Anterior cingulate cortex (tissue), 58 donors: ENCODE data around the gene TBC1D22A.
"Not testable (repeated sequence)": the region's sequence is repeated elsewhere in the genome, so short reads cannot be mapped to it uniquely, and the experiment has no call there.

Experiments
- DNase-seq, 58 donors: peaks; one replicate each; lab custom pipeline; 2025; lab: John Stamatoyannopoulos, UW

TBC1D22A gene

DNA sequence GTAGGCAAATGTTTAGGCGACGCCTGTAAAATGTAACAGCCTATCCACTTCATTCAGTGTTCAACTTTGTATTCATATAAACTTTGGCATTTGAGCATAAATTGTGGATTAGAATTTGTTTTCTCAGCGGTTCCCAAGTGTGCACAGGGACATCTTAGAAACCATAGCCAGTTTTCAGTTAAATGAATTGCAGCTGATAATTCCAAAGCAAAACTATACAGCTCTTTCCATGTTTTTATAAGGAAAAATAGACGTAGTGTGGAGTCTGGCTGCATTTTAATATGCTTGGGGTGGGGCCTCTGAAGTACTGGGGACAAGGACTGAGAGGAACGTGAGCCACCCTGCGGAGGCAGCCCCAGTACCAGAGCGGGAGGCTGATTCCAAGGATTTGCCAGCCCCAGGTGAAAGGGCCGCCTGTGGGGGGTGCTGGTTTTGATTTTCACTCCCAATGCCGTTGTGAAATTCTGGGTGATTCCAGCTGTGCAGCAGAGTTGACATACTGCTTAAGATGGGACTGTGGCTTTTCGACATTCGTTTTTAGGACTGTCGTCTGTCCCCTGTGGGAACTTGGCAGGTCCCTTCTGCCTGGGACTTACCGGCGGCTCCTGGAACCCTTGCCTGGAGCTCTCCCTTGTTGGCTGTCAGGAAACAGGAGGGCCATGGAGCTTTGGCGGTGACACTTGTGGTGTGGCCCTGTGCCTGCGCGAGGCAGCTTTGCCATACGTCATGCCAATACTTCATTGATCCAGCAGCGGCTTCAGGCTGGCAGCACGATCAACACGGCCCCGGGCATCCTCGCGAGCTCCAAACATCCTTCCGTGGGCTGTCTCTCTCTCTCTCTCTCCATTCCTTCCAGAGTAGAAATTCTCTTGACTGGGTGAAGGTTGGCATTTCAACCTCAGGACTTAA, 370.9 kb downstream of the TBC1D22A start:
- no peak for DNase-seq

DNA sequence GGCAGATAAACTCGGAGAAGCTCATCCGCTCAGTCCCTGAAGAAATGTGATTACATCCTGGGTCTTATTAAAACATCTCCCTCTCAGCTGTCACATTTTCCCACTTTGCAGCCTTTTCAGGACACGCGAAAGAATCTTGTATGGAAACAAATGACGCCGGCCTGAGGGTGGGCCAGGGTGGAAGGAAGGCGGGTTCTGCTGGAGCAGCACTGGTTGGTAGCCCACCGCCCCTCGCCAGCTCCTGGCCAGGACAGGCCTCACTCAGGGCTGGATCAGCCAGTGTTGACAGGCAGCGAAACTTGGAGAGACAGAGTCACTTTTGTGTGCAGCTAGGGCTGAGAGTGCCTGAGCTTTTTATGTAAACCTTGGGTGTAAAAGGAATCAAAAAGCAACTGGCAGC, 371.8 kb downstream of the TBC1D22A start:
- no peak for DNase-seq

DNA sequence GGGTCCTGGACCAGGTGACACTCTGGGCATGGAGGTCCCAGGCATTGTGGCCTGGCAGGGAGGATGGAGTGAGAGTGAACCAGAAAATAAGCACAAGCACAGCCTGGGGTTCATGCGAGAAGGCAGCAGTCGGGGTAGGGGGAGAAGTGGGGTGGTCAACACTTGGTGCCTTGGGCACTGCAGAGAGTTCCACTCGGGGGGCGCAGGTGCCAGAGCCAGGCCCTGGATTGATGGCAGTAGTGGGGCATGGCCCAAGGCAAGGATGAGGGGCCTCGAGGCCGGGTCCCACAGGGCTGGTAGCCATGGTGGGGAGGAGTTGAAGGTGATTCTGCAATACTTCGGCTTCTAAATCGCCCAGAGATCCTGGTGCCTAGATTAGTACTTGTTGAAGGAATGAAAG, 372.9 kb downstream of the TBC1D22A start:
- DNase-seq: no peak

DNA sequence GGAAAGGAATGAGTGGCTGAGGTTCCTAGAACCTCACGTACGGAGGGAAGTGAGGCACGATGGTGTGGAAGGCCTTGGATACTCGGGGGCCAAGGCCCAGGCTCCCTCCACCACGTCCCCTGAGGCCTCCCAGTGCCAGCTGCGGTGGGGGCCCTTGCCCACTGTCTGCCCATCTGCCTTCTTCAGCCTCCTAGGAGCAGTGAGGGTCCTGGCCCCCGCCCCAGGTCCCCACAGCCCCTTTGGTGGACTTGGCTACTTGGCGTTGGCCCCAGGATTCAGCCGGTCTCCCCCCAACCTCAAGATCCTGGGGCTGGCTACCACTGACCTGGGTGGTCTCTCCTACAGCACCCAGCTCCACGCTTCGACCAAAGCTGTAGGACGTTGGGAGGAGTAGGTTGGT, 373.6 kb downstream of the TBC1D22A start:
- no peak for DNase-seq

DNA sequence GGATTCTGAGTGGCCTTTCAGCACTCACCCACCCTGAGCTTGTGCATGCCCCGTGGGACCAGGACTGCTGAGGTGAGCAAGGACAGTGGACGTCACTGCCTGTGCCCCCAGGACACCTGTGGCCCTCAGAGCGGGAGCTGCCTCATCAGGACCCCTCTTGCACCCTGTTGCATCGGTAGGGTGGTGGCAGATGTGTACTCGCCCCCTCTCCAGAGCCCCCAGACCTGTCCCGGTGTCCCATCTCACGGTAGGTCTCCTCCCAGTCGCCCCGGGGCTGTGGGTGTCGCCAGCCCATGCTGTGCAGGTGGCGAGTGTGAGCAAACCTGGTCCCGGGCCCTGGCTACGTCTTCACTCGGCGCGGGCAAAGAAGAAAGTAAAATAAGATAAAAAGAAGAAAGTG, 374.2 kb downstream of the TBC1D22A start:
- no peak for DNase-seq

DNA sequence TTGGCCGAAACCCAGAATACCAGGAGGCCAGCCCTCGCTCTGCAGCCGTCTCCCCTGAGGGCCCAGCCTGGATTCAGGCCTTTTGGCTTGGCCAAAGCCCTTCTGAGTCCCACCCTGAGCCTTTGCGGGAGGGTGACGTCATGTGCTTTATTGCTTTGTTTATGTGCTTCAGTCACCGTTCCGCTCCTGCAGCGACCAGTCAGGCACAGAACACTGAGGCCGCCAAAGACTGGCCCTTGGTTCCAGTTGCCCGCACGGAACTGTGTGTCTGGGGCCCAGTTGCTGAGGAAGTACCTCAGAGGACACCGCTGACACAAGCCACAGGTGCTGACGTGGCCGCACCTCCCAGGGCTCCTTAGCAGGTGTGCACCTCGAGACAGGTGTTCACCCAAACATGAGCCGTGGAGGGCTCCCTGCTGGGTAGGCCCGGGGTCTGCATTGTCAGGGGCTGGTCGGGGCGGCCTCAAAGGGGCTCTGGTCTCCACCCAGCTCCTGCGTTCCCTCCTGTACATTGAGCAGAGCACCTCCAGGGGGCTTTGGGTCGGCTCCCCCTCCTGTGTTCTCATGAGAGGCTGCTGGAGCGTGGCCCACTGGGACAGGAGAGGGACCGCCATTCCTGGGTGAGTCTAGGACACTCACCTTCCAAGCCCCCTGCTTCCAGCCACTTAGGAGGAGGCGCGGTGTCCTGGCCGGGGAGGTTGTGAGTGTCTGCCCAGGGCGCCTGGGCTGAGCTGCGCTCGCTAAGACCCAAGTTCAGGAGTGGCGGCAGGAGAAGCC, 376.8 kb downstream of the TBC1D22A start:
- no peak for DNase-seq

DNA sequence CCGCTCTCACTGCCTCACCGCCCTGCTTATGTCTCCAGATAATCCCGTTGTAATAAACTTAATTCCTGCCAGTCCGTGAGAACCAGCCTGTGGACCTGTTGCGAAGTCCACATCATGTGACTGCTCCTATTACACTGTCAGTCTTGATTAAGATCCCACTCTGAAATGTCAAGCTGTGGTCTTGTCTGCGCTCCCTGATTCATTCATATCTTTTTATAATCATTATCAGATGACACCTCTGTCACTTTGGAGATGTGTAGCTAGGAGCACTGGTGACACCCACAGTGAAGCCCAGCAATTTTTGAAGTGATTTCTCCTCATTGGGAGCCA, 377.3 kb downstream of the TBC1D22A start:
- no peak for DNase-seq

DNA sequence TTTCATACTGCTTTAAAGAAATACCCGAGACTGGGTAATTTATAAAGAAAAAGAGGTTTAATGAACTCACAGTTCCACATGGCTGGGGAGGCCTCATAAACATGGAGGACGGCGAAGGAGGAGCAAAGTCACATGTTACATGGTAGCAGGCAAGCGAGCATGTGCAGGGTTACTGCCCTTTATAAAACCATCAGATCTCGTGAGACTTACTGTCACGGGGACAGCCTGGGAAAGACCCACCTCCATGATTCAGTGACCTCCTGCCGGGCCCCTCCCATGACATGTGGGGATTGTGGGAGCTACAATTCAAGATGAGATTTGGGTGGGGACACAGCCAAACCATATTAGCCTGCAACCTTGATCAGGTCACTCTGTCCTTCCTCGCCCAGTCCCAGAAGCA, 378.5 kb downstream of the TBC1D22A start:
- DNase-seq: not testable (repeated sequence)

DNA sequence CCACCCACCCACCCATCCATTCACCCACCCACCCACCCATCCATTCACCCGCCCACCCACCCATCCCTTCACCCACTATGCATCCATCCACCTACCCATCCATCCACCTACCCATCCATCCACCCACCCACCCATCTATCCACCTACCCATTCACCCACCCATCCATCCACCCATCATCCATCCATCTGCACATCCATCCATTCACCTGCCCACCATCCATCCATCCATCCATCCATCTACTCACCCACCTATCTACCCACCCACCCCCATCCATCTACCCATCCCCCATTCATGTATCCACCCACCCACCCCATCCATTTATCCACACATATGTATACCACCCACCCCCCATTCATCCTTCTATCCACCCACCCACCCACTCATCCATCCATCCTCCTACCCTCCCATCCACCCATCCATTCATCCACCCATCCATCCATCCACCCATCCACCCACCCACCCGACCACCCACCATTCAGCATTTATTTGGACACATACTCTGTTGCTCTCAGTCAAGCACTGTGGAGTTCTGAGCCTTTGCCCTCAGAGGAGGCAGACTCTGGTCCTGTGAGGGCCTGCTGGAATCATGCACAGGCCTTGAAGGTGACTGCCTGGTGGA, 380.1 kb downstream of the TBC1D22A start:
- DNase-seq: no peak

DNA sequence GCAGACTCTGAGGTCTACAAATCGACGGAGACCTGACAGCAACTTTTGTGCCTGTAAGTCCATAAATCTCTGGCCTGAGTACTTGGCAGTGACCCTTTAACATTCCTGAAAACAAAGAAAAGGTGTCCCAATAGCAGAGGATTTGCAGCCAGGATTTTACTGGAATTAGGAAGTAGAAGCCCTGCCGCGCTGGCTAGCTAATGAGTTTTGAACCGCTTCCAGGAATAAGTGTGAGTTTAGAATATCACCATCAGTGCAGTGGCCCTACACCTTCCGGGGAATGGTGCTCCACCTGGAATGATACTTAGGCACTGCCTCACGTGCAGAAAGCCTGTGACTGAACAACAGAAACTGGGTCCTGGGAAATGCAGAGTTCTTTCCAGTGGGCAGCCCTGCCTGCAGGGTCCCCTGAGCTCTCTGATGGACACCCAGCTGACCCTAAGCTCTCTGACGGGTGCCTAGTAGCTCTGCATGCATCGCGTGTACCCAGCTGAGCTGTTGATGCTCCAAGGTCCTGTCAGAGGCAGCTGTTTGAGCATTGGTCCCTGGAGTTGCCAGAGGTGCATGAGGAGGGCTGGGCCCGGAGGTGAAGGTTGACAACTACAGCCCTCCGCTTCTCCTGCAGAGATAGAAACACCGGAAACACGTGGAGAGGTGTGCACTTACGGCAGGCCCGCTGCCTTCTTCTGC, 380.9 kb downstream of the TBC1D22A start:
- no peak for DNase-seq

DNA sequence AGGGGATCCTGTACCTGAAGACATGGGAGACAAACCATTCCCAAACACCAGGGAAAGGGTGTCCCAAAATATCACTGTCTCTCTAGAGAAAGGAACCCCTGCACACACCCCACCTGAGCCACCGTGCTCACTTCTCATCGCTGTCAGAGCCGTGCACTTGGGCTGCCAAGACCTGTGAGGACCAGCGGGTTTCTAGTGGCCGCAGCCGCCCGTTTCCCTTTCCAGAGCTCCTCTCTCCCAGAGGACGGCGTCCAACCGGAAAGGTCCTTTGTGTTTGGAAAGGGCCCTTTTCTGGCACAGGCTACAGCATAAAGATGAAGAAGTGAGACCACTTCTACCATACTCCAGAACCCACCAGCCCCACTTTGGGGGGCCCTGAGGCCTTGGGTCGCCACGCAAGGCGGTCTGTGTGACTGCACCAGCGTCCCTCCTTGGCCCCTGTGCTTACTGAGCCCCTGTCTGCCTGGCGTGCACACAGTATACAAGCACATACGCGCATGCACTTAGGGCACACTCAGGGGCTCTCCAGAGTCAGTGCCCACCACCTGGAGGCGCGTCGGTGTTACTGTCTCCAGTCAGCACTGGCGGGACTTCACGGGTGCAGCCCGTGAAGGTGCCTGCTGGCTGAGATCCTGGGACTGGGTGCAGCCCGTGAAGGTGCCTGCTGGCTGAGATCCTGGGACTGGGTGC, 381.8 kb downstream of the TBC1D22A start:
- DNase-seq: no peak

DNA sequence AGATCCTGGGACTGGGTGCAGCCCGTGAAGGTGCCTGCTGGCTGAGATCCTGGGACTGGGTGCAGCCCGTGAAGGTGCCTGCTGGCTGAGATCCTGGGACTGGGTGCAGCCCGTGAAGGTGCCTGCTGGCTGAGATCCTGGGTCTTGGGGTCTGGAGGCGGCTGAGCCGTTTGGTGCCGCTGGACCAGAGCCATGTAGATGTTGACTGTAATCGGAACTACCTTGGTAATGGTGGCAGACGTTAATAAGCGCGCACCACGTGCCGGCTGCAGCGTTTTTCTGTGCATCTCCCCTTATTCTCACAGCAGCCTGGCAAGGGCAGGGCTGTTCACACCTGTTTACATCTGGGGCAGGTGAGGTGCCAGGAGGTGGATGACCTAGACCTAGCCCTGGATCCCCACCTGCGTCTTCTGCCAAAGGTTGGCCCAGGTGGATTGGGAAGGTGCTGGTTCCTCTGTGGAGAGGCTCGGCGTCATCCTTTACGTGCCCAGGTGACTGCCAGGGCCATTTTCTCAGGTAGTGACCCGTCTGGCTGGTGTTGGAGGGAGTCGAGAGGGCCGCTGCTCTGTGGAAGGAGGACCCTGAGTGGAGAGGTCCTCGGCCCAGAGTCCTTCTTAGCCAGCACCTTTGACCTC, 382.5 kb downstream of the TBC1D22A start:
- no peak for DNase-seq

DNA sequence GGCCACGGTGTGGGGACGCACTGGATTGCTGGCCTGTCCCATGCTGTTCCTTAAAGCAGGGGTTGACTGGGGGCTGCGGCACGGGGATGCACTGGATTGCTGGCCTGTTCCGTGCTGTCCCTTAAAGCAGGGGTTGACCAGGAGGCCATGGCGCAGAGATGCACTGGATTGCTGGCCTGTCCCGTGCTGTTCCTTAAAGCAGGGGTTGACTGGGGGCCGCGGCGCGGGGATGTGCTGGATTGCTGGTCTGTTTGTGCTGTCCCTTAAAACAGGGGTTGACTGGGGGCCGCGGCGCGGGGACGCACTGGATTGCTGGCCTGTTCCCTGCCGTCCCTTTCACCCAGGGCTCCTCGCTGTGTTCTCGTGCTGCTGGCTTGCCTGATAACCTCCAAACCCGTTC, 383.4 kb downstream of the TBC1D22A start:
- DNase-seq: no peak

DNA sequence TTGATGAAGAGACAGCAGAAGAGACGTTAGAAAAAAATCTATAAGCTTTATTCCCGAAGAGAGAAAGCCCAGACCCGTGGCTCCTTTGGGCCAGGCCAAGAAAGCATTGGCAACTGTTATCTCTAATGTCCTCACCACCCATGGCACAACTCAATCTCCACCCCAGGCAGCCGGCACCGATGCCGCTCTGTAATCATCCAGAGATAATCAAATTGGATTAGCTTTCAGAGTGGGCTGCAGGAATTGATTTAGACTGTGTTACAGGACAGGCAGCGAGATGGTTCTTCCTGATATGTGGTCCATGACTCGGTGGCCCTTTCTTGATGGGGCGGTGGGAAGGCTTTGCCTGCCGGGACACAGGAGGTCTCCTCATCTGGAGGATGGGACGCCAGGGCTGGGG, 383.9 kb downstream of the TBC1D22A start:
- no peak for DNase-seq

DNA sequence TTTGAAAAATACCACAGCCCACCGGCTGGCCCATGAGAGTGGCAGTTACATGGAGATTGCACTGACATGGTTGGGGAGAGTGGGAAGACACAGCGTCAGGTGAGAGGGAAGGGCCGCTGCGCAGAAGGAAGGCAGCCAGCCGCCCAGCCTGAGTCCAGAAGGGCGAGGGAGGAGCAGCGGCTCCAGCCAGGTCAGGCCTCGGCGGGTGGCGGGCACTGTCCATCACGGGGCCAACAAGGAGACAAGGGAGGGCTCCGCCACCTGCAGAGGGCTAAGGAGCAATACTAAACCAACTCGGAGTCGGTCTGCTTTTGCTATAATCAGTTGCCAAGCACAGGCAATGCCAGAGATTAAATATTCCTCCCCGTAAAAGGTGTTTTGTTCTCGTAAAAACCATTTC, 384.5 kb downstream of the TBC1D22A start:
- no peak for DNase-seq

DNA sequence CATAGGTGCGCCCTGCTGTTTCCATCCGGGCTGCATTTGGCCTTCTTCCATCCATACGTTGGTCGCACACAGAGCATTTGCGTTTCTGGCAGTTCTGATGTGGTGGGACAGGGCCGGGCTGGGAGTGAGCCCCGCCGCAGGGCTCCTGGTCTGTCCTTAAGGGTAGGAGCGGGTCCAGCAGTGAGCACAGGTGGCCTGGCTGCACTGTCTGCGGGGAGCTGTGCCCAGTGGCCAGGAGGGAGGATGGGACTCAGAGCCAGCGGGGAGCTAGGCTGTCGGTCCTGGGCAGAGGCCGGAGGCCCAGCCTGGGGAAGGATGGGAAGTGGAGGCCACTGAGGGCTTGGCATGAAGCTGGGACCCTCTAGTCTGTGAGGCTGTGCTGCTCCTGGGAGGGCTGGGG, 385.1 kb downstream of the TBC1D22A start:
- DNase-seq: no peak

DNA sequence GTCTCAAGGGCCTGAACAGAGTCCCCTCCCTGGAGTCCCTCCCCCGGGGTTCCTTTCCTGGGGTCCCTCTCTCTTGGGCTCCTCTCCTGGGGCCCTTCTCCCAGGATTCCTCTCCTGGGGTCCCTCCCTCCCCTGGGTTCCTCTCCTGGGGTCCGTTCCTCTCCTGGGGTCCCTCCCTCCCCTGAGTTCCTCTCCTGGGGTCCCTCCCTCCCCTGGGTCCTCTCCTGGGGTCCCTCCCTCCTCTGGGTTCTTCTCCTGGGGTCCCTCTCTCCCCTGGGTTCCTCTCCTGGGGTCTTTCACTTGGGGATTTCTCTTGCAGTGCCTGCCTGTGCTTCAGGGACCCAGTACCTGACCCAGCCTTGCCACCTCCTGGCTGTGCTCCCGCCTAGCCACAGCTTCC, 386.1 kb downstream of the TBC1D22A start:
- no peak for DNase-seq

DNA sequence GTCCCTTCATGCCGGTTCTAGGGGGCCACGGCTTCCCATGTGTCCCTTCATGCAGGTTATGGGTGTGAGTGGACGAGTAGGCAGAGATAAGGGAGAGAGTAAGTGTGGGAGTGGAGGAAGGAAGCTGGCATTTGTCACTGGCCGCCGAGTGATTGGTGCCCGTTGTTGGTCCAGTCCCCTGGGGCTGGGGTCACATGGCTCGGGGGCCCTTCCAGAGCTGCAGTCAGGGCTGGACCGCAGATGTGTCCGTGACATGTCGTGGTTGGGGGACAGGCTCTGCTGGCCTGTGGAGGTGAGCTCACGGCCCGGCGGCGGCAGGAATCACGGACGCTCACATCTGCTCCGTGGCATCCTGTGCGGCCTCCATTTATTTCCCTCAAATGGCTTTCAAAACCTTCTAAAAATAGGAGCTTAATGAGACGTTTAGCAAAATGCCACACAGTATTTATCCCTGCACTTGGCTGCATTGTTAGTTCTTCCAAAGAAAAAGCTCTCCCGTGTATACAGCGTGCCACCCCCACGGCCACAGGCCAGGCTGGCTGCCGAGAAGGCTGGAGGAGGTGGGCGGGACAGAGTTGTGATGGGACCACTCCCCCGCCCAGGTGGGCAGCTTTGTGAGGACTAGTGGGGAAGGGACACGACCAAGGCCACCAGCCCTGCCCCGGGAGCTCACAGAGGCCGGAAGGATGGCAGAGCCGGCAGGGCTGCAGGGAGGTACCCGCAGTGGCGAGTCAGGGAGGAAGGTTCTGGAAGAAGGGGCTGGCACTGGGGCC, 386.7 kb downstream of the TBC1D22A start:
- peak in 5 of 58 donors; percentile 6 to 61 (median 13) for DNase-seq

DNA sequence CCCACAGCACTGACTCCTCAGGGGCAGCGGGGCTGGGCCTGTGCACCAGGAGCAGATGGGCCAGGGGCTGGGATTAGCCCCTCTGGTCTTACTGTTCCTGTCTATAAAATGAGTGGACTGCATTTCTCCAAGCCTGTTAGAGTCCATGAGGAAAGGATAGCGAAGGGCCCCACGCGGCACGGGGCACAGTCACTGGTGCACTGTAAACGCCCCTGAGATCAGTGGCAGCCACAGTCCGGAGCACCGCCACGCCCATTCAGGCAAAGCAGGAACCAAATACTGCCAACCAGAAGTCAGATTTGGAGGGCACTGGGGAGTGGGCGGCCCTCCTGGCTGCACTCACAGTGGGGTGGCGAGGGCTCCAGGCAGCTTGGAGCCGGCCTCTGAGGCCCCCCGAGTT, 387.5 kb downstream of the TBC1D22A start:
- no peak for DNase-seq
